DND-41 (cell line): ENCODE measurements around the gene RUFY2.

Experiments
- ATAC-seq: fragments of 200-7000 bp; cut with Tn5 transposase; 3 replicates; pipeline ENCODE4 v1.9.1; 2021; ENCODE audit warnings: low read depth; ENCODE audit not compliant: insufficient read depth
- DNase-seq: peaks from one replicate; pipeline ENCODE4 v3.0.0-alpha.2; 2020
- H2AFZ ChIP-seq: 2 replicates; pipeline ENCODE4 v1.6.0; 2012; ENCODE audit warnings: low read depth, low read length
- H3K27ac ChIP-seq: 2 replicates; pipeline ENCODE4 v1.5.1; 2012; ENCODE audit warnings: low read length, inconsistent platforms
- H3K27me3 ChIP-seq: fragments of 200-600 bp; sonication (generic); 2 replicates; pipeline ENCODE4 v1.6.0; 2012; ENCODE audit warnings: low read length, mild to moderate bottlenecking, inconsistent platforms; ENCODE audit not compliant: insufficient read depth, poor library complexity
- H3K36me3 ChIP-seq: 2 replicates; pipeline ENCODE4 v1.5.1; 2012; ENCODE audit warnings: low read length, inconsistent platforms; ENCODE audit not compliant: insufficient read depth
- H3K4me1 ChIP-seq: 2 replicates; pipeline ENCODE4 v1.5.1; 2012; ENCODE audit warnings: mild to moderate bottlenecking, low read length; ENCODE audit not compliant: insufficient read depth
- H3K4me2 ChIP-seq: 2 replicates; pipeline ENCODE4 v1.6.0; 2012; ENCODE audit warnings: mild to moderate bottlenecking, moderate library complexity, low read length, inconsistent platforms; ENCODE audit not compliant: insufficient read depth
- H3K4me3 ChIP-seq, 2 experiments: fragments of 200-600 bp in 1 of 2; shearing (Covaris generic) in 1 of 2; 2 replicates each; pipeline ENCODE4 v1.5.1; 2012 to 2016; ENCODE audit warnings: inconsistent platforms in 2 of 2, low read length in 2 of 2, mild to moderate bottlenecking in 2 of 2, low read depth in 1 of 2, moderate library complexity in 1 of 2
- H3K79me2 ChIP-seq: 2 replicates; pipeline ENCODE4 v1.6.0; 2012; ENCODE audit warnings: low read length, inconsistent platforms; ENCODE audit not compliant: insufficient read depth
- H3K9ac ChIP-seq: 2 replicates; pipeline ENCODE4 v1.6.0; 2012; ENCODE audit warnings: low read depth, mild to moderate bottlenecking, inconsistent platforms, low read length, moderate library complexity
- H3K9me3 ChIP-seq: 2 replicates; pipeline ENCODE4 v1.5.1; 2012; ENCODE audit warnings: low read length, moderate library complexity, mild to moderate bottlenecking, inconsistent platforms; ENCODE audit not compliant: insufficient read depth, severe bottlenecking
- H4K20me1 ChIP-seq: 2 replicates; pipeline ENCODE4 v1.6.0; 2012; ENCODE audit warnings: low read length; ENCODE audit not compliant: insufficient read depth
- CTCF ChIP-seq: IDR thresholded peaks from 2 replicates; pipeline ENCODE4 v1.5.1; 2012; ENCODE audit warnings: borderline replicate concordance, low read length, moderate library complexity, mild to moderate bottlenecking; ENCODE audit not compliant: poor library complexity, severe bottlenecking; ENCODE audit errors: extremely low read depth
- EZH2 ChIP-seq: IDR thresholded peaks from 3 replicates; pipeline ENCODE4 v1.6.1; 2012; ENCODE audit warnings: borderline replicate concordance, low read depth, mild to moderate bottlenecking, moderate library complexity, low read length, inconsistent platforms; ENCODE audit not compliant: severe bottlenecking

The RUFY2 gene

GRCh38 chr10:68440898-68441297, 33.8 kb upstream of the RUFY2 start:
- ATAC-seq (no peak), DNase-seq (no peak)
- H3K4me1 ChIP-seq: no peaks in the 10 kb centered on the region
- H2AFZ ChIP-seq: no peak overlapping the region
- no peak overlapping the region for H3K9ac ChIP-seq
- TF ChIP-seq EZH2 (no peak), CTCF (no peak)
- H3K27ac ChIP-seq: no peak overlapping the region
- H3K4me2 ChIP-seq: no peak overlapping the region
- peaks cover 74% of the 10 kb centered on the region for H3K36me3 ChIP-seq
- no peaks in the 10 kb centered on the region for H3K9me3 ChIP-seq
- no peaks in the 10 kb centered on the region for H3K27me3 ChIP-seq
- no peak overlapping the region for H3K4me3 ChIP-seq
- H3K79me2 ChIP-seq: 0 out of 2 replicates have a peak, but pooled peaks cover 7% of the 10 kb centered on the region
- no peaks in the 10 kb centered on the region for H4K20me1 ChIP-seq

- Histone ChIP-seq H3K9ac (no peak overlapping the region), H3K4me3 (no peak overlapping the region), H3K79me2 (no peaks in the 10 kb centered on the region), H3K36me3 (peaks cover 81% of the 10 kb centered on the region), H3K4me1 (no peaks in the 10 kb centered on the region), H3K4me2 (no peak overlapping the region), H3K27ac (no peak overlapping the region), H3K27me3 (no peaks in the 10 kb centered on the region), H4K20me1 (no peaks in the 10 kb centered on the region), H3K9me3 (no peaks in the 10 kb centered on the region), H2AFZ (no peak overlapping the region)
- ATAC-seq: no peak
- no peak for DNase-seq
- no peak for TF ChIP-seq EZH2
- TF ChIP-seq CTCF: no peak
Observed at GRCh38 chr10:68435803-68436202, 28.7 kb upstream of the RUFY2 start.

- H3K4me1 ChIP-seq: no peaks in the 10 kb centered on the region
- H4K20me1 ChIP-seq: no peaks in the 10 kb centered on the region
- H3K36me3 ChIP-seq: peaks cover 84% of the 10 kb centered on the region
- no peaks in the 10 kb centered on the region for H3K9me3 ChIP-seq
- no peak overlapping the region for H3K9ac ChIP-seq
- no peak overlapping the region for H3K4me3 ChIP-seq
- H2AFZ ChIP-seq: no peak overlapping the region
- DNase-seq (no peak), ATAC-seq (no peak)
- no peaks in the 10 kb centered on the region for H3K79me2 ChIP-seq
- no peak overlapping the region for H3K27ac ChIP-seq
- no peak overlapping the region for H3K4me2 ChIP-seq
- TF ChIP-seq CTCF: no peak
- no peak for TF ChIP-seq EZH2
- H3K27me3 ChIP-seq: no peaks in the 10 kb centered on the region
Observed at GRCh38 chr10:68434657-68435056, 27.6 kb upstream of the RUFY2 start.
